T-helper 22 cell (primary cell): Measurements from ENCODE around the gene CLCC1.
"Not testable (repeated sequence)": the region's sequence is repeated elsewhere in the genome, so short reads cannot be mapped to it uniquely, and the experiment has no call there.

Experiments used
- DNase-seq: peaks from one replicate; pipeline ENCODE4 v3.0.0-alpha.2; 2020; ENCODE audit warnings: low read depth

Gene CLCC1, protein sequence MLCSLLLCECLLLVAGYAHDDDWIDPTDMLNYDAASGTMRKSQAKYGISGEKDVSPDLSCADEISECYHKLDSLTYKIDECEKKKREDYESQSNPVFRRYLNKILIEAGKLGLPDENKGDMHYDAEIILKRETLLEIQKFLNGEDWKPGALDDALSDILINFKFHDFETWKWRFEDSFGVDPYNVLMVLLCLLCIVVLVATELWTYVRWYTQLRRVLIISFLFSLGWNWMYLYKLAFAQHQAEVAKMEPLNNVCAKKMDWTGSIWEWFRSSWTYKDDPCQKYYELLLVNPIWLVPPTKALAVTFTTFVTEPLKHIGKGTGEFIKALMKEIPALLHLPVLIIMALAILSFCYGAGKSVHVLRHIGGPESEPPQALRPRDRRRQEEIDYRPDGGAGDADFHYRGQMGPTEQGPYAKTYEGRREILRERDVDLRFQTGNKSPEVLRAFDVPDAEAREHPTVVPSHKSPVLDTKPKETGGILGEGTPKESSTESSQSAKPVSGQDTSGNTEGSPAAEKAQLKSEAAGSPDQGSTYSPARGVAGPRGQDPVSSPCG

GRCh38 chr1:108963052-108963686, at the start of gene CLCC1:
Gene CLCC1, minus strand, starts transcription at chr1:108963484. Its CDS starts 13,047 bp downstream, at chr1:108950437.
- DNase-seq, result peak; percentile 92

DNA sequence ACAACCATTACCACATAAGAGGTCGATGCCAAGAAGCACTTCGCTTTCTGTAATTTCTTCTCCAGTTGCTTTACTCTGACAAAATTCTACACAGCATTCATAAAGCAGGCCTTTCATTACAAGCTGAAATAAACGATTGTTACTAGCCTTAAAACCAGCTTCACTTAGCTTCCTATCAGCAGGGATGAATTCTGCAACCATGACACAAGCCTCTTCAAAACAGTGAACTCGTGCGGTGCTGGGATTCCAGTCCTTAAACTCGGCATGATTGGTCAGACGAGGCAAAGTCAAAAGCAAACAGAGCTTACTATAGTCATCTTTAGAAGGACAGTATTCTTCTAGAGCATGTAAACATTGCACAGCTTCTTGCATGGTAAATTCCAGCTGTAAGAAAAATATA, 48.1 kb upstream of the CLCC1 start:
- DNase-seq, result no peak

DNA sequence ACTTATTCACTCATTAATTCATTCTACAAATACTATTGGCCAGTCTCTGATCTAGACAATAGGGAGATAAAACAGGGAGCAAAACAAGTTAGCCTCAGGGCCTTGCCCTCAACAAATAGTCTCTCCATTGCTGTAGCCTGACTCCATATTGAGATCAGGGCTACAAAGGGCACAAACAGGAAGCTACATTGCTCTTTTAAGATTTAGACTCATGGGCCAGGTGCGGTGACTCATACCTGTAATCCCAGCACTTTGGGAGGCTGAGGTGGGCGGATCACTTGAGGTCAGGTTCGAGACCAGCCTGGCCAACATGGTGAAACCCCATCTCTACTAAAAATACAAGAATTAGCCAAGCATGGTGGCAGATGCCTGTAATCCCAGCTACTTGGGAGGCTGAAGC, 33.3 kb upstream of the CLCC1 start:
- DNase-seq, result not testable (repeated sequence)

DNA sequence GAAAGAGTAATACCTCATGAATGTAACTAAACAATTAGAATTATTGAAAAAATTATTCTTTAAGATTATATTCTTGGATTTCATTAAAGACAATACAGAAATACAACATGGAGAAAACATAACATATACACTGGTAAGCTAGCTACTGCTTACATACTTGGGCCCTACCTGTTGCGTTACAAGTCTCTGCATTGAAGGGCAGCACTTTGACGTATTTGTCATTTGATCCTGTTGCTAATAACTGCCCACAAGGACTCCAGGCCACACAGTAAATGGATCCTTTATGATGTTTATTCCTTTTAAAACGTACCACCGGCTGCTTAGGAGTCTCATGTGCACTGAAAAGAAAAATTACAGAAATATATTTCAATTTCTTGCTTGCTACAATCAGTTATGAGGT, 19.8 kb upstream of the CLCC1 start:
- no peak for DNase-seq

- no peak for DNase-seq
Measured at GRCh38 chr1:108976658-108977057, 13.4 kb upstream of the CLCC1 start.

DNA sequence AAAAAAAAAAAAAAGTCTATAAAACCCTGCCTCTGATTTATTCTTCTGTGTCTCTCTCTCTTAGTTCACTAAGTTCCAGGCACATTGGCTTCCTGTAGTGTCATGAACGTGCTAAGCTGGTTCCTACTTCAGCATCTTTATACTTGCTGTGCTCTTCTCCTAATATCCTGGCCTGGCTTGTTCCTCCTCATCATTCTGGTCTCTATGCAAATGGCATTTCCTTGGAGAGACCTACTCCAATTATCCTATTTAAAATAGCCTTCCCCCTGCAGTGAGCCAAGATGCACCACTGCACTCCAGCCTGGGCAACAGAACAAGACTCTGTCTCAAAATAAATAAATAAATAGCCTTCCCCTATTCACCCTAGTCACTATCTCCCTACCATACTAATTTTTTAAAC, 9.7 kb upstream of the CLCC1 start:
- DNase-seq, result no peak

GRCh38 chr1:108969346-108969745, 6.1 kb upstream of the CLCC1 start:
- DNase-seq, result no peak

GRCh38 chr1:108962681-108963051, 618 bp downstream of the CLCC1 start:
- DNase-seq, result peak; percentile 9

DNA sequence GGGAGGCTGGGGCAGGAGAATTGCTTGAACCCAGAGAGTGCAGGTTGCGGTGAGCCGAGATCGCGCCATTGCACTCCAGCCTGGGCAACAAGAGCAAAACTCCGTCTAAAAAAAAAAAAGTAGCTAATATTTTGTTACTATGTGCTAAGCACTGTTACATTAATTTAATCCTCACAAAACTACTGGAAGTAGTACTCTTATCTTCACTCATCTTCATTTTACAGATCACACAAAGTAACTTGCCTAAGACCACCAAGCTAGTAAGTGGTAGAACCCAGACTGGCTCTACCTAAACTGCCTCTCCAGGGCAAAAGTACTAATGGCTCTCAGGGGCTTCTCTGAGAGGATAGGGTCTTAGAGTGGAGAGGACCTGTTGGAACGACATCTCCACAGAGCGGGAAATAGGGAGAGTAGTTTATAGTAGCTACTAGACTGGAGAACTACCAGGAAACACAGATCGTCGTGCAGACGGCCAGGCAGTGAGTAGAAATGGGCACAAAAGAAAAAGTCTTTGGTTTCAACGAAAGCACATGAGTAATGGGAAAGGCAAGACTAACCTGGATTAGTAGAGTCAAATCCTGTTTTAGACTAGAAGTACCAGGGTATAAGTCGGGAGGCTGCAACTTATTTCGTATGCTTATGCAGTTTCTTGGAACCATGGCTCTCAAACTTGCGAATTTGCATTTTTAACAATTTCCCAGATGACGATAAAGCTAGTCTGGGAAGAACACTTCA, 1.4 kb downstream of the CLCC1 start:
- no peak for DNase-seq

- no peak for DNase-seq
Measured at GRCh38 chr1:108961198-108961597, 2.1 kb downstream of the CLCC1 start.

DNA sequence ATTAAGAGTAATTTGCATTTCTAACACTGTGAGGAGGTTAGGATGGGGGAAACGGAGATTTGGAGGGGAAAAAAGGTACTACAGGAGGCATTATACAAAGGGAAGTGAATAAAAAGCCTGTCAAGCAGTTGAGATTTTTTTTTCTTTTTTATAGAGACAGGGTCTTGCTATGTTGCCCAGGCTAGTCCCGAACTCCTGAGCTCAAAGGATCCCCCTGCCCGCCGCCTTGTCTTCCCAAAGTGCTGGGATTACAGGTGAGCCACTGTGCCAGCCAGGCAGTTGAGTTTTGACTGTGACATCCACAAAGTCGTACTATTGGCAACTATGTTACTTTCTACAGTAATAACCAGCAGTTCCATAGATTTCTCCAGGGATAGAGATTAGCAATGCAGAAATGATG, 2.6 kb downstream of the CLCC1 start:
- DNase-seq, result no peak

DNA sequence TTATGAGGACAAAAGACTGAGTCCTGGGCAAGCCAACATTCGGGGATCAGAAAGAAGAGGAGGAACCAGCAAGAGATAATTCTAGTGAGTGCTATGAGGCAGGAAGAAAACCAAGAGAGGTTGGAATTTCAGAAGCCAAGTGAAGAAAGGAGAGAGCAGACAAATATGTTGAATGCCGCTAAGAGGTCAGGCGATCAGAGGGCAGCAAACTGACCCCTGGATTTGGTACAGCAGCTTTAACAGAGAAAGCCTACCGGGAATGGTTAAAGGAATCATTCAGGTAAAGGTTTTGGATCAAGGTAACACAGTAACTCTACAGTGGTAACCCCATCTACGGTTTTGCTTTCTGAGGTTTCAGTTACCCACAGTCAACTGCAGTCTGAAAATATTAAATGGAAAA, 5.4 kb downstream of the CLCC1 start:
- no peak for DNase-seq

DNA sequence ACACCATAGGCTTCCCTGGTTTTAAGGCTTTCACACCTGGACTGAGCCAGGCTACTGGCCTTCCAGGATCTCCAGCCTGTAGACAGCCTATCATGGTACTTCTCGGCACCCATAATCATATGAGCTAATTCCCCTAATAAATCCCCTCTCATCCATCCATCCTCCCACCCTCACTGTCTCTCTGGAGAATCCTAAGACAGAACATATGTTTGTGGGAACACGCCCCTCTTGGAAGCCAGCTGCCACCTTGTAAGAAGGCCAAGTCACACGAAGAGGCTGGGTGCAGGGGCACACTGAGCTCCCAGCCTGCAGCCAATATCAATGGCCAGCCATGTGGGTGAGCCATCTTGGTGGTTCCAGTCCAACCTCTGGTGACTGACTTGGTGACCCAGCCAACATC, 7.4 kb downstream of the CLCC1 start:
- no peak for DNase-seq

DNA sequence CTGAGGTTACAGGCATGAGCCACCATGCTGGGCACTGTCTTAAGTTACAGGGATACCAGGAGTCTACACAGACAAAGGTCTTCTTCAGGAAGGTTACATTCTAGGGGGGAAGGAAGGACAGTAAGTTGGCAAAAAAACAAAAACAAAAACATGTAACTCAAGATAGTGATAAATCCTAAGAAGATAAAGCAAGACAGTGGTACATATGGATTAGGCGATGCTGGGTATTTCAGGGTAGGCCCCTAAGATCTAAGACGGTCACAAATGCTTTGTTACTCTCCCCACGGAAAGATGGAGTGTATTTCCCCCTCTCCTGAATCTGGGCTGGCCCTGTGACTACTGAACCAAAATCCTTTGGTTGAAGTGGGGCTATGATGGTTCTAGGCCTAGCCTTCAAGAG, 8.2 kb downstream of the CLCC1 start:
- no peak for DNase-seq

DNA sequence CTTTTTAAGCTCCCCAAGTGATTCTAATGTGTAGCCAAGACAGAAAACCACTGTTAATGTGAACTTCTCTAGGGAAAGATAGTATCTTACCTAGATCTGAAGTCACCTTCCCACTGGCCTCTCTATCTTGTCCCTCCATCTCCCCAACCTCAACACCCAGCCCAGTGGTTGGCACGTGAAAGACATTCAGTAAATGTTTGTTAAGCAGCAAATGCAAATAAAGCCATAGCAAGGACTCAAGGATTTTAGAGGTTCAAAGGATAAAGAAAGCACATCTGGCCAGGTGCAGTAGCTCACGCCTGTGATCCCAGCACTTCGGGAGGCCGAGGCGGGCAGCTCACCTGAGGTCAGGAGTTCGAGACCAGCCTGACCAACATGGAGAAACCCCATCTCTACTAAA, 9.8 kb downstream of the CLCC1 start:
- no peak for DNase-seq

- no peak for DNase-seq
Measured at GRCh38 chr1:108951242-108951641, 12.0 kb downstream of the CLCC1 start.

DNA sequence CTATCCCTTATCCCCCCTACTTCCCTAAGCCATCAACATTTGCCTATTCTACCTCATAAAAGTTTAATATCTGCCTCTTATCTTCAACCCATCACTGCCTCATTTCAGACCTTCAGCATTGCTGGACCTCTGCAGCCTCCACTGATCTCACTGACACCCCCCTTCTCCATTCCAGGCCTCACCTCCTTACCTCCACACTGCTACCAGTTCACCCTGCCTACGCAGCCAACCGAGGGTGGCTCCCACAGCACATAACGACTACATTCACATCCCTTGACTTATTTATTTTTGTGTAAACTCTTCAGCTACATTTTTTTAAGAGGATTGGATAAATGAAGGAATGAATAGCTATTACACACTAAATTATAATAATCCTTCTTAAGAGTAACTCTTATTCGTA, 14.2 kb downstream of the CLCC1 start:
- DNase-seq, result no peak

- DNase-seq, result no peak
Measured at GRCh38 chr1:108947871-108948525, 15.3 kb downstream of the CLCC1 start.

DNA sequence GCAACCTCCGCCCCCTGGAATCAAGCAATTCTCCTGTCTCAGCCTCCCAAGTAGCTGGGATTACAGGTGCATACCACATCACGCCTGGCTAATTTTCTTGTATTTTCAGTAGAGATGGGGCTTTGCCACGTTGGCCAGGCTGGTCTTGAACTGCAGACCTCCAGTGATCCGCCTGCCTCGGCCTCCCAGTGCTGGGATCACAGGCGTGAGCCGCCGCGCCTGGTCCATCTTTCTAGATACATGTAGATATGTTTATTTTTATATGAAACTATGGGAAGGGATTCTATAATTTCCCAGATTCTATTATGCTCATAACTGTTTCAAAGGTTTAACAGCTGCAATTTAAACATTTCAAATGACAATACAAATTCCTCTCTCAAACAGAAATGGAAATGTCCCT, 27.1 kb downstream of the CLCC1 start:
- DNase-seq, result no peak

- no peak for DNase-seq
Measured at GRCh38 chr1:108933944-108934343, 29.3 kb downstream of the CLCC1 start.

DNA sequence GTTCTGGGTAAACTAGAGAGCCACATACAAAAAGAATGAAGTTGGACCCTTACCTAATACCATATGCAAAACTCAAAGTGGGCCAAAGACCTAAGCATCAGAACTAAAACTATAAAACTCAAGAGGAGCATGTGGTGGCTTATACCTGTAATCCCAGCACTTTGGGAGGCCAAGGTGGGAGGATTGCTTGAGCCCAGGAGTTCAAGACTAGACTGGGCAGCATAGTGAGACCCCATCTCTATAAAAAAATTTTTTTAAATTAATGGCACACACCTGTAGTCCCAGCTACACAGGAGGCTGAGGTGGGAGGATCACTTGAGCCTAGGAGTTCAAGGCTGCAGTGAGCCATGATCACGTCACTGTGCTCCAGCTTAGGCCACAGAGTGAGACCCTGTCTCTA, 35.7 kb downstream of the CLCC1 start:
- not testable (repeated sequence) for DNase-seq

DNA sequence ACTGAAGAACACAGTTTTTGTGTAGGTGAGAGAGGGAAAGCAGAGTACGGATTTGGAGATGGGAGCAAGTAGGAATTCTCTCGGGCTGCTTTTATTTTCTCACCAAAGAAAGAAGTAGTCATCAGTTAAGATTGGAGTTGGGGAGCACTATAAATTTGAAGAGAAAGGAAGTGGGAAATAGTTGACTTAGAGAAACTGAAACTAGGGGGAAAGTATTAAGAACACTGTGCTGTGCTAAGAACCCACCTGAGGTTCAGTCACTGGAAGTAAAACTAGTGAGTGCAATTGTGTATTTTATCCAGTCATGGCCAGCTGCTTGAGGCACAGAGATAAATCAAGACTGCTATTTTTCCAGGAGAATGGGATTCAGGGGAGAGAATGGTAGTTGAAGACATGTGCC, 37.4 kb downstream of the CLCC1 start:
- no peak for DNase-seq
